DMS153 treated with DMSO at 0.1 percent for 48 hours (cell line): ENCODE data around the gene KRT86.

ENCODE experiments used
- DNase-seq: peaks from one replicate; lab custom pipeline; 2025; ENCODE audit not compliant: unreplicated experiment; lab: John Stamatoyannopoulos, UW

KRT86 gene

GRCh38 chr12:52274521-52275120 lies at the start of gene KRT86:
TSS of gene KRT86 (plus strand) at chr12:52274645. CDS start at chr12:52301917, 27,272 bp downstream.
- no peak for DNase-seq

- DNase-seq: no peak
Observed at GRCh38 chr12:52225752-52226151, 48.7 kb upstream of the KRT86 start.

GRCh38 chr12:52226446-52226845 lies 48.0 kb upstream of the KRT86 start:
- DNase-seq: no peak

- DNase-seq: no peak
Observed at GRCh38 chr12:52227606-52228166, 46.8 kb upstream of the KRT86 start.

- no peak for DNase-seq
Observed at GRCh38 chr12:52228366-52228765, 46.1 kb upstream of the KRT86 start.

GRCh38 chr12:52228931-52229330 lies 45.5 kb upstream of the KRT86 start:
- DNase-seq: no peak

- DNase-seq: no peak
Observed at GRCh38 chr12:52229836-52230343, 44.6 kb upstream of the KRT86 start.

GRCh38 chr12:52230364-52231281 lies 43.8 kb upstream of the KRT86 start:
- no peak for DNase-seq

GRCh38 chr12:52231305-52232202 lies 42.9 kb upstream of the KRT86 start:
- DNase-seq: no peak

- DNase-seq: no peak
Observed at GRCh38 chr12:52232203-52232673, 42.2 kb upstream of the KRT86 start.

- no peak for DNase-seq
Observed at GRCh38 chr12:52232674-52233461, 41.6 kb upstream of the KRT86 start, which contains the start of gene KRT7. TSS of gene KRT7 (plus strand) at chr12:52233243. CDS start at chr12:52233297, 54 bp downstream.

GRCh38 chr12:52233462-52234207 lies 40.8 kb upstream of the KRT86 start:
- DNase-seq: no peak

GRCh38 chr12:52234223-52234810 lies 40.1 kb upstream of the KRT86 start:
- DNase-seq: no peak

- no peak for DNase-seq
Observed at GRCh38 chr12:52235001-52235764, 39.3 kb upstream of the KRT86 start.

- peak; percentile 32 for DNase-seq
Observed at GRCh38 chr12:52235822-52236361, 38.6 kb upstream of the KRT86 start.

GRCh38 chr12:52236386-52237050 lies 37.9 kb upstream of the KRT86 start:
- no peak for DNase-seq

GRCh38 chr12:52238207-52238840 lies 36.1 kb upstream of the KRT86 start:
- no peak for DNase-seq
